OCI-LY3 (cell line): ENCODE data around the gene AIG1.

Experiments
- H2AFZ ChIP-seq: fragments of 200-600, 300-600 bp; shearing (Covaris generic); 2 replicates; pipeline ENCODE4 v1.6.0; 2014; ENCODE audit warnings: antibody characterized with exemption, low read depth, low read length
- H3K27ac ChIP-seq: fragments of 200-600, 300-600 bp; sonication (generic); 2 replicates; pipeline ENCODE4 v1.5.1; 2014; ENCODE audit warnings: mild to moderate bottlenecking, low read length, moderate library complexity, mixed read lengths
- H3K27me3 ChIP-seq: fragments of 200-600, 300-600 bp; sonication (generic); 2 replicates; pipeline ENCODE4 v1.6.1; 2014; ENCODE audit warnings: low read depth, low read length, mixed read lengths
- H3K36me3 ChIP-seq: fragments of 200-600, 300-600 bp; sonication (generic); replicated peaks from 2 replicates; pipeline ENCODE3; 2014; ENCODE audit warnings: low read depth, low read length, mixed read lengths
- H3K4me1 ChIP-seq: fragments of 300-600, 200-600 bp; sonication (generic); 2 replicates; pipeline ENCODE4 v1.6.1; 2014; ENCODE audit warnings: low read length, mixed read lengths
- H3K4me2 ChIP-seq: fragments of 200-600, 300-600 bp; sonication (generic); 2 replicates; pipeline ENCODE4 v1.6.1; 2014; ENCODE audit warnings: low read length, mixed read lengths
- H3K4me3 ChIP-seq: fragments of 300-600, 200-600 bp; sonication (generic); 2 replicates; pipeline ENCODE4 v1.5.1; 2014; ENCODE audit warnings: antibody characterized with exemption, mild to moderate bottlenecking, low read length, moderate library complexity
- H3K79me2 ChIP-seq: fragments of 300-600, 200-600 bp; shearing (Covaris generic); 2 replicates; pipeline ENCODE4 v1.6.1; 2014; ENCODE audit warnings: mild to moderate bottlenecking, low read length, mixed read lengths
- H3K9ac ChIP-seq: fragments of 300-600, 200-600 bp; shearing (Covaris generic); 2 replicates; pipeline ENCODE4 v1.6.0; 2014; ENCODE audit warnings: mild to moderate bottlenecking, low read length, moderate library complexity
- H3K9me3 ChIP-seq: fragments of 200-600, 300-600 bp; shearing (Covaris generic); 2 replicates; pipeline ENCODE4 v1.6.1; 2014; ENCODE audit warnings: low read length, mixed read lengths; ENCODE audit not compliant: insufficient read depth
- H4K20me1 ChIP-seq: fragments of 200-600, 300-600 bp; sonication (generic); 2 replicates; pipeline ENCODE4 v1.6.1; 2016; ENCODE audit warnings: low read length, mixed read lengths; ENCODE audit not compliant: insufficient read depth
- CTCF ChIP-seq: fragments of 200-600, 300-600 bp; sonication (generic); IDR thresholded peaks from 2 replicates; pipeline ENCODE4 v1.5.1; 2014; ENCODE audit warnings: antibody characterized with exemption, low read length, low read depth
- EZH2phosphoT487 ChIP-seq: fragments of 200-600 bp; shearing (Covaris generic); IDR thresholded peaks from 2 replicates; pipeline ENCODE4 v1.6.1; 2018; ENCODE audit warnings: antibody characterized with exemption, mixed run types, low read depth

Gene AIG1

GRCh38 chr6:143222310-143222709, 161.6 kb downstream of the AIG1 start:
- H3K36me3 ChIP-seq, result no peaks in the 10 kb centered on the region
- no peaks in the 10 kb centered on the region for H3K4me1 ChIP-seq
- TF ChIP-seq EZH2phosphoT487, result no peak
- TF ChIP-seq CTCF, result no peak
- H3K9me3 ChIP-seq, result no peaks in the 10 kb centered on the region
- H3K9ac ChIP-seq, result no peak overlapping the region
- H3K4me2 ChIP-seq, result no peak overlapping the region
- no peak overlapping the region for H3K4me3 ChIP-seq
- H3K79me2 ChIP-seq, result no peaks in the 10 kb centered on the region
- H3K27me3 ChIP-seq, result no peaks in the 10 kb centered on the region
- H4K20me1 ChIP-seq, result no peaks in the 10 kb centered on the region
- H2AFZ ChIP-seq, result no peak overlapping the region
- H3K27ac ChIP-seq, result no peak overlapping the region

- Histone ChIP-seq H4K20me1 (no peaks in the 10 kb centered on the region), H3K79me2 (no peaks in the 10 kb centered on the region), H3K9ac (no peak overlapping the region), H3K27ac (no peak overlapping the region), H3K4me3 (no peak overlapping the region), H3K27me3 (no peaks in the 10 kb centered on the region), H3K4me2 (no peak overlapping the region), H3K4me1 (no peaks in the 10 kb centered on the region), H2AFZ (no peak overlapping the region), H3K36me3 (no peaks in the 10 kb centered on the region), H3K9me3 (no peaks in the 10 kb centered on the region)
- no peak for TF ChIP-seq CTCF
- no peak for TF ChIP-seq EZH2phosphoT487
These were observed 162.1 kb downstream of the AIG1 start for GRCh38 chr6:143222801-143223231.

- no peaks in the 10 kb centered on the region for H3K9me3 ChIP-seq
- no peak overlapping the region for H3K27ac ChIP-seq
- H3K4me3 ChIP-seq, result no peak overlapping the region
- no peak for TF ChIP-seq EZH2phosphoT487
- no peak for TF ChIP-seq CTCF
- H2AFZ ChIP-seq, result no peak overlapping the region
- H3K9ac ChIP-seq, result no peak overlapping the region
- H4K20me1 ChIP-seq, result no peaks in the 10 kb centered on the region
- H3K27me3 ChIP-seq, result no peaks in the 10 kb centered on the region
- H3K4me2 ChIP-seq, result no peak overlapping the region
- H3K79me2 ChIP-seq, result no peaks in the 10 kb centered on the region
- no peaks in the 10 kb centered on the region for H3K36me3 ChIP-seq
- no peaks in the 10 kb centered on the region for H3K4me1 ChIP-seq
These were observed 163.2 kb downstream of the AIG1 start for GRCh38 chr6:143223895-143224294.

GRCh38 chr6:143224516-143224915, 163.8 kb downstream of the AIG1 start:
- no peak for TF ChIP-seq EZH2phosphoT487
- TF ChIP-seq CTCF, result no peak
- no peak overlapping the region for H3K4me2 ChIP-seq
- H3K4me1 ChIP-seq, result no peaks in the 10 kb centered on the region
- H3K27ac ChIP-seq, result no peak overlapping the region
- H3K79me2 ChIP-seq, result no peaks in the 10 kb centered on the region
- no peak overlapping the region for H2AFZ ChIP-seq
- H4K20me1 ChIP-seq, result no peaks in the 10 kb centered on the region
- no peaks in the 10 kb centered on the region for H3K36me3 ChIP-seq
- no peak overlapping the region for H3K4me3 ChIP-seq
- no peak overlapping the region for H3K9ac ChIP-seq
- H3K9me3 ChIP-seq, result no peaks in the 10 kb centered on the region
- no peaks in the 10 kb centered on the region for H3K27me3 ChIP-seq
